T-helper 1 cell treated with Interleukin-12 subunit alpha and Interleukin-12 subunit beta and Interleukin-4 antibody, amounts not matched to agents 30 ng/mL and 1 ng/mL, for 36 hours (primary cell): ENCODE data around the gene NAV2. TPM values are rescaled to one million over a fixed set of nuclear protein-coding genes. Genes with fewer than 3 reads are reported as not detected.

ENCODE experiments used
- intact Hi-C: fragments of 100-400 bp; cut with micrococcal nuclease; formaldehyde crosslinking; loops from one replicate; pipeline ENCODE4 v1.15.1; 2024
- total RNA-seq: library from RNA; stranded (reverse); gene quantifications from 2 replicates; pipeline ENCODE4 v1.2.3, GENCODE V29; 2022

Gene NAV2
- total RNA-seq, 1 donor from 2014 or later: 0.29 TPM

GRCh38 chr11:20161230-20161918, 448.7 kb downstream of the NAV2 start:
- intact Hi-C loops: no loop called here

GRCh38 chr11:20161923-20162744, 449.5 kb downstream of the NAV2 start:
- intact Hi-C loops: no loop called here

DNA sequence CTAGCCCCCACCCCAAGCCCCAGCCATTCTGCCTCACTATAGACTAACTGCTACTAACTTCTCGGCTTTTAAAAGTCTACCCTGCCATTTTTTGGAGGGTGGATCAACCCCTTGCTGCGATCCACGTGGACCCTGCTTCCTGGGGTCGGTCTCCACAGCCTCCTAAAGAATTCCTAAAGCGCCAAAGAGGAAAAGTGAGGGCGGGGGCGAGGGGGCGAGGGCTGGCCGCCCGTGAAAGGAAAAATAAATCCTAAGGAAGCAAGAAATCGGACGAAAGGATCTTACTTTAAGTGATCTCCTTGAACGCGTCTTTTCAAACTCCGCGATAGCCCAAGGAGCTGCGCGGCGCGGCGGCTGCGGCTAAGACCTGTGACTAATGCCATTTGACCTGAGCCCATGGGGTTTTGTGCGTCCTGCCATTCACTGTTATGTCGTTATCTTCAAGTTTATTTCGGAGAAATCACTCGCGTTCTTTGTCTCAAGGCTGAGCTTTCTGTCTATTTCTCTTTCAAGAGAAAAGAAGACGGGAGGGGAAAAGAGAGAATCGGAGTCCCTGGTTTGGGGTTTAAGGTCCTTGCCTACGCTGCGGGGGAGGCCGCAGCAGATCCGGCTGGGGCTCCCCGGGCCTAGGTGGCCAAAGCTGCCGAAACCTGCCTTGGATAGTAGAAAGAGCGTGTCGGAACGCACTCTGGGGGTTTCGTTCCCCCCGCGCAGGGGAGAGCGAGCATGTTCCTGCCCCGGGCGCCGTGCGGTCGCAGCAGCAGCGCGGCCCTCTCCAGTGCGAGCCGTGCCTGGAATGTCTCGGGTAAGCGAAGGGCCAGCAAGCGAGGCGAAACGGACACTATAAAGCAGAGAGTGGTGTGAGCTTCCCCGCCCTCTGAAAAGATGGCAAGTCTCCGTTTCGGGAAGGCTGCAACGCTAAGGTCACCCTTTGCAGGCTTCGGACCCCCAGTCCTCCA, 450.5 kb downstream of the NAV2 start:
- intact Hi-C loops: no loop called here

- intact Hi-C loops: no loop called here
These were observed 451.3 kb downstream of the NAV2 start for GRCh38 chr11:20163783-20164481.
